T-helper 2 cell treated with Interferon-gamma antibody and Interleukin-4, amounts not matched to agents 5 μg/mL and 100 μg/mL, for 36 hours (primary cell): ENCODE results near the gene KIF7.

ENCODE experiments used
- DNase-seq: peaks from one replicate; pipeline ENCODE4 v3.0.0; 2021; ENCODE audit warnings: low spot score
- H3K27ac Mint-ChIP-seq: one replicate; pipeline ENCODE4 v1.8.0; 2021; ENCODE audit warnings: mild to moderate bottlenecking, mixed read lengths
- H3K27me3 Mint-ChIP-seq: one replicate; pipeline ENCODE4 v1.8.0; 2021; ENCODE audit warnings: low read depth, mixed read lengths
- H3K36me3 Mint-ChIP-seq: one replicate; pipeline ENCODE4 v1.8.0; 2021; ENCODE audit warnings: low read depth, mixed read lengths
- H3K4me1 Mint-ChIP-seq: one replicate; pipeline ENCODE4 v1.8.0; 2021; ENCODE audit warnings: low read depth, mixed read lengths
- H3K4me3 Mint-ChIP-seq: one replicate; pipeline ENCODE4 v1.8.0; 2022; ENCODE audit warnings: mild to moderate bottlenecking, moderate library complexity, mixed read lengths
- H3K9me3 Mint-ChIP-seq: one replicate; pipeline ENCODE4 v1.8.0; 2021; ENCODE audit warnings: mixed read lengths

KIF7 gene

DNA sequence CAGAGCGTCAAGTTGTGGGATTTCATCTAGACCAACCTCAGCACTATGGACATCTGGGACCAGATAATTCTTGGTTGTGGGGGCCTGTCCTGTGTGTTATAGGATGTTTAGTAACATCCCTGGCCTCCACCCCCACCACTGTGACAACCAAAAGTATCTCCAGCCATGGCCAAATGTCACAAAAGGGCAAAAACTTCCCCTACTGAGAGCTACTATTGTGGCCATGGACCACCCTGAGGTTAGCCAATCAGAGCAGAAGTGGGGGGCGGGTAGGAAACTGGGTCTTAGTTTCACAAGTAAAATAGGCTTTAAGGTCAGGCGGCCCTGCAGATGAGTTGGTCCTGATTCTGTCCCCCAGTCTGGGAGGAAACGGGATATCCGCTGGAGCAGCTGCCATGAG is 25.4 kb downstream of the KIF7 start:
- H3K27me3 Mint-ChIP-seq = no peaks in the 10 kb centered on the region
- peaks cover 6% of the 10 kb centered on the region for H3K9me3 Mint-ChIP-seq
- DNase-seq = no peak
- H3K36me3 Mint-ChIP-seq = peaks cover 43% of the 10 kb centered on the region
- no peaks in the 10 kb centered on the region for H3K4me1 Mint-ChIP-seq
- no peak overlapping the region for H3K27ac Mint-ChIP-seq
- no peak overlapping the region for H3K4me3 Mint-ChIP-seq

DNA sequence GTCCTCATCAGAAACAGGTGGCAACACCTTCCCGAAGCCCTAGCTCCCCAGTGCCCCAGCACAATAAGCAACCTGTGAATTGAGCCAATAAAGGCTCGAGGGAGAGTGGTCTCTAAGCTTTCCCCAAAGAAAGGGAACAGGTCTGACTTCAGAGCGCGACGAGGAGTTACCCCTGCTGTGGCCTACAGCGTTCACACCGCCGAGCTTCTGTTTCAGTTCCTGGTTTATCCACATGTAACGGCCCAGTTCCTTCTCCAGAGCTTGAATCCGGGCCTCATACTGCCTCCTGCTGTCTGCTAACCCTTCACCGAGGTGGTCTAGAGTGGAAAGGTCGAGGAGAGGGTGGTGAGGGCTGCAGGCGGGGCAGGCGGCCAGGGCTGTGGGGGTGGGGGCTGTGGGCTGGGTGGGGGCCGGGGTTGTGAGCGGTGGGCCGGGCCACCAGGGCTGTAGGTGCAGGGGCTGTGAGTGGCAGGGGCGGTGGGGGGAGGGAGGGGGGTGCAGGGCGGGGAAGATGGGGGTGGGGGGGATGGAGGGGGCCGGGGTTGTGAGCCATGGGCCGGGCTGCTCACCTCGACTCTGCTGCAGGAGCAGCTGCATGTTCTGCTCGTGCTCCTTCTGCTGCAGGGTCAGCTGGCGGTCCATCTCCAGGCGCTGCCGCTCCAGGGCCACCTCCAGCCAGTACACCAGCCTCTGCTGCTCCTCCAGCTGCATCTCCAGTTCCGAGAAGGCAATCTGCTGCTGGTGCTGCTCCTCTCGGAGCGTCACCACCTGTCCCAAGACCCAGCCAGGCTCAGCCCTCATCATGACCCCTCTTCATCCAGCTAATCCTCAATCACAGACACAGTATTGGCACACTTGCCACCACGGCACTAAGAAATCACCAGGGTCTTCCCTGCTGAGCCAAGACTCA is 26.2 kb downstream of the KIF7 start:
- Mint-ChIP-seq H3K4me1 (no peaks in the 10 kb centered on the region), H3K36me3 (peaks cover 50% of the 10 kb centered on the region), H3K4me3 (no peak overlapping the region), H3K9me3 (peaks cover 5% of the 10 kb centered on the region), H3K27ac (no peak overlapping the region), H3K27me3 (no peaks in the 10 kb centered on the region)
- no peak for DNase-seq

GRCh38 chr15:89628301-89628700 is 27.0 kb downstream of the KIF7 start:
- Mint-ChIP-seq H3K4me3 (no peak overlapping the region), H3K36me3 (peaks cover 57% of the 10 kb centered on the region), H3K9me3 (no peaks in the 10 kb centered on the region), H3K4me1 (no peaks in the 10 kb centered on the region), H3K27me3 (no peaks in the 10 kb centered on the region), H3K27ac (no peak overlapping the region)
- no peak for DNase-seq

GRCh38 chr15:89627256-89627970 is 27.9 kb downstream of the KIF7 start:
- H3K27me3 Mint-ChIP-seq = no peaks in the 10 kb centered on the region
- DNase-seq = no peak
- no peak overlapping the region for H3K4me3 Mint-ChIP-seq
- H3K9me3 Mint-ChIP-seq = no peaks in the 10 kb centered on the region
- H3K4me1 Mint-ChIP-seq = no peaks in the 10 kb centered on the region
- H3K36me3 Mint-ChIP-seq = peaks cover 61% of the 10 kb centered on the region
- H3K27ac Mint-ChIP-seq = no peak overlapping the region

- no peak overlapping the region for H3K4me3 Mint-ChIP-seq
- H3K36me3 Mint-ChIP-seq = peaks cover 59% of the 10 kb centered on the region
- no peak for DNase-seq
- no peaks in the 10 kb centered on the region for H3K4me1 Mint-ChIP-seq
- no peaks in the 10 kb centered on the region for H3K9me3 Mint-ChIP-seq
- H3K27ac Mint-ChIP-seq = no peak overlapping the region
- H3K27me3 Mint-ChIP-seq = no peaks in the 10 kb centered on the region
These were observed 29.6 kb downstream of the KIF7 start for GRCh38 chr15:89625716-89626115.

- Mint-ChIP-seq H3K27ac (no peak overlapping the region), H3K9me3 (no peaks in the 10 kb centered on the region), H3K27me3 (no peaks in the 10 kb centered on the region), H3K4me1 (no peaks in the 10 kb centered on the region), H3K4me3 (no peak overlapping the region), H3K36me3 (peaks cover 62% of the 10 kb centered on the region)
- DNase-seq = no peak
These were observed 32.1 kb downstream of the KIF7 start for GRCh38 chr15:89623165-89623564.

GRCh38 chr15:89621547-89621946 is 33.7 kb downstream of the KIF7 start:
- Mint-ChIP-seq H3K4me3 (no peak overlapping the region), H3K36me3 (peaks cover 62% of the 10 kb centered on the region)

DNA sequence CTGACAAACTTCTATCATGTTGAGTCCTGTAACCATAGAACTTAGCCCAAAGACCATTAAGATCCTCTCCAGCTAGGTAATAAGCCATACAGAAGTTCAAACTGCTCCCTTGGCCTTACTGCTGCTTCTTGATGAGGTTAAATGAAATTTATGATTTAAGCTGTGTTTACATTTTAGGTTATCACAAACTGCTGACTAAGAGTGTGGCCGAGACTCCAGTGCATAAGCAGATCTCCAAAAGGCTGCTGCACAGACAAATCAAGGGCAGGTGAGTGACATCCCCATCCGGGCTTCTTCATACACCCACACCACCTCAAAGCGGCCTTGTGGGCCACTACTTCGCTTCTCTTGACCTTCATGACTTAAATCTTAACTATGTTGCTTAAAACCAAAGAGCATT is 39.0 kb downstream of the KIF7 start:
- H3K4me3 Mint-ChIP-seq = no peak overlapping the region
- H3K4me1 Mint-ChIP-seq = no peaks in the 10 kb centered on the region
- H3K27me3 Mint-ChIP-seq = no peaks in the 10 kb centered on the region
- H3K9me3 Mint-ChIP-seq = peaks cover 22% of the 10 kb centered on the region
- no peak overlapping the region for H3K27ac Mint-ChIP-seq
- peaks cover 59% of the 10 kb centered on the region for H3K36me3 Mint-ChIP-seq
- no peak for DNase-seq

More at GRCh38 chr15:89621547-89621946, 33.7 kb downstream of the KIF7 start:
- no peak for DNase-seq
- H3K27me3 Mint-ChIP-seq = no peaks in the 10 kb centered on the region
- H3K4me1 Mint-ChIP-seq = no peaks in the 10 kb centered on the region
- no peaks in the 10 kb centered on the region for H3K9me3 Mint-ChIP-seq
- H3K27ac Mint-ChIP-seq = no peak overlapping the region

DNA sequence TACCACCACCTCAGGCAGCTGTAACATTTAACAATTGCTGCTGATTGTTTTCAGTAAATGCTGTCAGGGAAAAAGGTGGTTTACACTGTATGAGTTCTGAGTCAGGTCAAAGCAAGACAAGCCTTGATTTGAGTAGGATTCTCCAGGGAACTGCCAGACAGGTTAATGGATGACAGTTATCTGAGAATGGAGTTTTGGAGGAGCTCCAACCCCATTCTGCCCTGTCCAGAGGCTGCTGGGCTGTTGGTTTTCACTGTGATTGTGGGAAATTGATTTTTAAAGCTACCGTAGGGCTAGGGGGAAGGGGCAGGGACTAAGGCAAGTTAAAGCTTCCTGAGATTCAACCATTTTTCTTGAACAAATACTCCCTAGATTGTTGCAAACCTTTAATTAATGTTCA is 40.1 kb downstream of the KIF7 start:
- Mint-ChIP-seq H3K27ac (no peak overlapping the region), H3K36me3 (peaks cover 68% of the 10 kb centered on the region), H3K4me3 (no peak overlapping the region), H3K27me3 (no peaks in the 10 kb centered on the region), H3K9me3 (peaks cover 29% of the 10 kb centered on the region), H3K4me1 (no peaks in the 10 kb centered on the region)
- no peak for DNase-seq

- Mint-ChIP-seq H3K27ac (no peak overlapping the region), H3K9me3 (peaks cover 29% of the 10 kb centered on the region), H3K4me1 (no peaks in the 10 kb centered on the region), H3K27me3 (no peaks in the 10 kb centered on the region), H3K4me3 (no peak overlapping the region), H3K36me3 (peaks cover 71% of the 10 kb centered on the region)
- DNase-seq = no peak
These were observed 41.1 kb downstream of the KIF7 start for GRCh38 chr15:89614164-89614563.

- Mint-ChIP-seq H3K4me3 (no peak overlapping the region), H3K36me3 (peaks cover 71% of the 10 kb centered on the region), H3K27me3 (no peaks in the 10 kb centered on the region), H3K27ac (no peak overlapping the region), H3K9me3 (peaks cover 29% of the 10 kb centered on the region), H3K4me1 (peaks cover under 1% of the 10 kb centered on the region)
- DNase-seq = no peak
These were observed 42.2 kb downstream of the KIF7 start for GRCh38 chr15:89613031-89613430.

- Mint-ChIP-seq H3K27me3 (no peaks in the 10 kb centered on the region), H3K4me3 (no peak overlapping the region), H3K4me1 (peaks cover 2% of the 10 kb centered on the region), H3K9me3 (peaks cover 29% of the 10 kb centered on the region), H3K27ac (no peak overlapping the region), H3K36me3 (peaks cover 77% of the 10 kb centered on the region)
- no peak for DNase-seq
These were observed 44.0 kb downstream of the KIF7 start for GRCh38 chr15:89611317-89611716.

DNA sequence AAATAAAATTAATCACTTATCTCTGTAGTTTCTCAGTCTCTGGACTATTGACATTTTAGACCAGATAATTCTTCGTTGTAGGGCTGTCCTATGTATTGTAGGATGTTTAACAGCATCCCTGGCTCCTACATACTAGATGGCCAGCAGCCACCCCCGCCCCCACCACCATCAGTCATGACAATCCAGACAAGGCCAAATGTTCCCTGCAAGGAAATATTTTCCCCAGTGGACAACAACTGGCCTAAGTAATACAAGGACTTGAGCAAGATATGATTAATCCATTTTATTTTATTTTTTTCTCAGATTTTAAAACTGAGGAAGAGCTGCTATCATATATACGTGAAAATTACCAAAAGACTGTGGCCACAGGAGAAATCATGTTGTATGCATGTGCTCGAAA is 56.2 kb downstream of the KIF7 start:
- Mint-ChIP-seq H3K9me3 (no peaks in the 10 kb centered on the region), H3K36me3 (peaks cover 44% of the 10 kb centered on the region), H3K27me3 (no peaks in the 10 kb centered on the region), H3K4me3 (no peak overlapping the region), H3K4me1 (no peaks in the 10 kb centered on the region), H3K27ac (no peak overlapping the region)
- DNase-seq = no peak

- no peaks in the 10 kb centered on the region for H3K4me1 Mint-ChIP-seq
- no peaks in the 10 kb centered on the region for H3K27me3 Mint-ChIP-seq
- H3K4me3 Mint-ChIP-seq = no peak overlapping the region
- no peak for DNase-seq
- no peaks in the 10 kb centered on the region for H3K9me3 Mint-ChIP-seq
- H3K27ac Mint-ChIP-seq = no peak overlapping the region
- H3K36me3 Mint-ChIP-seq = peaks cover 39% of the 10 kb centered on the region
These were observed 62.2 kb downstream of the KIF7 start for GRCh38 chr15:89593018-89593417.
